SHP77 treated with DMSO at 0.1 percent for 48 hours (cell line): ENCODE results near the gene MAST1.
"Not testable (repeated sequence)": the region's sequence is repeated elsewhere in the genome, so short reads cannot be mapped to it uniquely, and the experiment has no call there.

ENCODE experiments used
- DNase-seq: peaks from one replicate; lab custom pipeline; 2025; lab: John Stamatoyannopoulos, UW

Gene MAST1

GRCh38 chr19:12840091-12841079 is 2.1 kb downstream of the MAST1 start:
- DNase-seq, result no peak

- DNase-seq, result no peak
Observed at GRCh38 chr19:12841094-12841493, 2.8 kb downstream of the MAST1 start.

- DNase-seq, result no peak
Observed at GRCh38 chr19:12842511-12842910, 4.2 kb downstream of the MAST1 start.

- no peak for DNase-seq
Observed at GRCh38 chr19:12843328-12843727, 5.0 kb downstream of the MAST1 start.

- no peak for DNase-seq
Observed at GRCh38 chr19:12843999-12844732, 5.9 kb downstream of the MAST1 start.

GRCh38 chr19:12846613-12847012 is 8.3 kb downstream of the MAST1 start:
- DNase-seq, result not testable (repeated sequence)

- peak; percentile 15 for DNase-seq
Observed at GRCh38 chr19:12847159-12848139, 9.1 kb downstream of the MAST1 start.

- DNase-seq, result no peak
Observed at GRCh38 chr19:12856653-12857052, 18.3 kb downstream of the MAST1 start.

- no peak for DNase-seq
Observed at GRCh38 chr19:12858041-12858928, 20.0 kb downstream of the MAST1 start.

GRCh38 chr19:12859546-12859945 is 21.2 kb downstream of the MAST1 start:
- no peak for DNase-seq

- DNase-seq, result no peak
Observed at GRCh38 chr19:12864143-12864542, 25.8 kb downstream of the MAST1 start.

- no peak for DNase-seq
Observed at GRCh38 chr19:12864721-12865715, 26.7 kb downstream of the MAST1 start.

GRCh38 chr19:12865746-12866415 is 27.6 kb downstream of the MAST1 start:
- DNase-seq, result no peak

GRCh38 chr19:12866416-12867119 is 28.3 kb downstream of the MAST1 start:
- DNase-seq, result no peak

- DNase-seq, result no peak
Observed at GRCh38 chr19:12867120-12868099, 29.1 kb downstream of the MAST1 start.

- no peak for DNase-seq
Observed at GRCh38 chr19:12868540-12869112, 30.3 kb downstream of the MAST1 start.

GRCh38 chr19:12871681-12872080 is 33.4 kb downstream of the MAST1 start:
- no peak for DNase-seq
